PC-9 (cell line): ENCODE results near the gene SEC24C.

Experiments
- CTCF ChIP-seq: fragments of 200-600 bp; sonication (generic); conservative IDR thresholded peaks from 2 replicates; pipeline ENCODE4 v1.6.1; 2017; ENCODE audit warnings: mixed run types, antibody characterized with exemption, mild to moderate bottlenecking, moderate library complexity
- EZH2 ChIP-seq: fragments of 200-600 bp; sonication (generic); IDR thresholded peaks from 2 replicates; pipeline ENCODE4 v1.8.0; 2017; ENCODE audit warnings: antibody characterized with exemption, low read depth

- no peak for TF ChIP-seq CTCF
- TF ChIP-seq EZH2: no peak
Observed at GRCh38 chr10:73819081-73819480, 74.9 kb downstream of the SEC24C start.
